HuH-7.5 (cell line): ENCODE results near the gene VAV3.
"Not testable (repeated sequence)": the region's sequence is repeated elsewhere in the genome, so short reads cannot be mapped to it uniquely, and the experiment has no call there.

Experiments
- DNase-seq: peaks from one replicate; pipeline ENCODE4 v3.0.0; 2011; ENCODE audit warnings: low spot score

The VAV3 gene

GRCh38 chr1:107965110-107965991 lies at the start of gene VAV3:
VAV3 (minus strand) TSS chr1:107965180; CDS start chr1:107964869, 311 bp downstream.
- DNase-seq, result peak; percentile 59

DNA sequence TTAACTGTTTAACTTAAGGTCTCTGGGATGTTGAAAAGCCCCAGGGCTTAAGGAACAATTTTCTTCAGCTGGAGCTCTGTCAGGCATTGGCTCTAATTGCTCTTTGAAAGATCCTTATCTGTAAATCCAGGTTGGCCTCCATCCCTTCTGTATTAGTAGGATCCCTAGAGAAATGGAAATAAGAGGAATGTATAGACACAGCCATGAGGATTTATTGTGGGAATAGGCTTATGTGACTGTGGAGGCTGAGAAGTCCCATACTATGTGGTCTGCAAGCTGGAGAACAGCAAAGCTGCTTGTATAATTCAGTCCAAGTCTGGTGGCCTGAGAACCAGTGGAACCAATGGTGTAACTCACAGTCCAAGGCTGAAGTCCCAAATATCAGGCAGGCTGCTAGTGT lies 47.6 kb upstream of the VAV3 start:
- no peak for DNase-seq

- DNase-seq, result no peak
Observed at GRCh38 chr1:108011295-108011694, 46.3 kb upstream of the VAV3 start.

DNA sequence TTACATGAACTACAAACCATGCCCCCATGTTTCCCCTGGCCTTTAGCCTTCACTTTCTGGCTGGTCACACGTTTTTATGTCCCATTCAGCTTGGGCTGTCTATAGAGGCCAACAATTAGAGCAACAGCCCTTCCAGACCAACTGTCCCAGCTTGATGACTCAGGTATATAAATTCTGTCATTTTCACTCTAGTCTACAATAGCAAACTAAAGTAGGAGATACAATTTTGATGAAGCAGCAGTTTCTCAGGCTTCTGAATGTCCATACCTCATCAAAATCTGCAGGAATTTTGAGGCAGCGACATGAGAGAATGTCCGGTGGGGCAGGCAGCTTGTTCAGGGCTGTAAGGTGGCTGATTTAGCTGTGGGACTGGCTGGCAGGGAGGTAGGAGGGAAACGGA lies 45.6 kb upstream of the VAV3 start:
- no peak for DNase-seq

- DNase-seq, result no peak
Observed at GRCh38 chr1:108009603-108010195, 44.7 kb upstream of the VAV3 start.

DNA sequence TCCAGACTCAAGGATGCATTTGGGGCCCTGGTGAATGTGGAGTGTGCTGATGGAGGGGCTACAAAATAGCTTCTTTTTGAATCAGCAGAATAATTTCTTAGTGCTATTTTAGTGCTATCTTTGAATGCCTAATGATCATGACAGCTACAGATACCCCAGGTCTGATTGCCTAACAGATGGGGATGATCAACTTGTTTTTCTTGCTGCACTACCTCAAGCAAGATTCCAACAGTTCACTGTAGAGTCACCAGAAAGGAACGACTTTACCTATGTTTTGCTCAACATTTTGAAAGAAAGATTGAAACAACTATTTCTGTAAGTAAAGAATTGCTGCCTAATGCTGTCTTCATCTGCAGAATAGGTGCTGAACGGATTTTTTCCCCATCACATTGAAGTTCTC lies 42.6 kb upstream of the VAV3 start:
- DNase-seq, result no peak

DNA sequence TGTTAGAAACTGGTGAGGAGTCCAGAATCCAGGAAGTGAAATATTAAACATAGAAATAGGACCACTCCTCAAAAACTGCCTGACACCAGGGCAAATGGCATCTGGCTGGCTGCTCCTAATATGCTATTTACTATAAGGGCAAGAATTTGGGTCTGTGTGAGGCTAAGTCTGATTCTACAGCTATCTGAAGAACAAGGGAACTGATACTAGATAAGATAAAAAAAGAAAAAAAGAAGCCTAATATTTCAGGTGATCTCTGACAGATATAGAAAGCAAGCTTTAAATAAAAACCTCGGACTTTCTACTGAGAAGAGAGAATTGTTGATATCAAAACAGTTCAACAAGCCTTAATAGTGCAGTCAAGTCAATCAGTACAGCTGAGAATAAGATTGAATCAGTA lies 42.1 kb upstream of the VAV3 start:
- no peak for DNase-seq

- DNase-seq, result not testable (repeated sequence)
Observed at GRCh38 chr1:108004919-108005318, 39.9 kb upstream of the VAV3 start.

DNA sequence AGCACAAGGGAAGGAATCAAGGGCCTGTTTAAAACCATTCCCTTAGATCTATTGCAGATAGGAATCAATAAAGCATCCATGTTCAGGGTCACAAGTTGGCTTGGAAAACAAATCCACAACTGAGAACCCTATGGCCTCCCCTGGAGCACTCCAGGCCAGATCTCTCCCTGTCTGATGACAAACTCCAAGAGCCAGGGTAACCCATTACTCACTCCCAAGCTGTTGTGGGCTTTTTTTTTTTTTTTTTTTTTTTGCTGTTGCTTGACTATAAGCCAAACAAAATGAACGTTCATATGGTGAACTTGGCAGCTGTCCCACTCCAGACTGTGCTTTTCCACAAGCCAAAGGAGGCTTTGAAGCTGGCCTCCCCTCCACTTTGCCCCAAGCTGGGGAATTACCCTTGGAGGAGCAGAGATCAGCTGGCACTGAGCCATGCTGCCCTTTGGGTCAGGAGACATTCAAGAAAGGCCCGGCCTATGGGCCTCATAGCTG lies 35.7 kb upstream of the VAV3 start:
- no peak for DNase-seq

DNA sequence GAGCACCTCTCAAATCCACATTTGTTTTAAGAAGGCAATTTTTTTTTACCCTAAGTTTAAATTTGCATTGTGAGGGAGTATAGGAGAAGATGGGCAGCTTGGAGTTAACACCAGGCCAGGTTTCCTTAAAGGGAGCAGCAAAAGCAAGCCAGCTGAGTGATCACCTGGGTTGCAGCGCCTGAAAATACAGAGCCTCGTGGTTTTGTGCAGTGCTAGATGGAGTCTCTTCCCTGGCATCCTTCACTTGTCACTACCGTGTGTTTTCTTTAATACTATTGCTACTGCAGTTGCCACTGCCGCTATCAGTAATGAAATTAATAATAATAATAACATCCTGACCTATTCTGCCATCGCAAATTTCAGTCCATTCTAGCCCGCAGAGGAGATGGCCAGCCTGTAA lies 35.2 kb upstream of the VAV3 start:
- no peak for DNase-seq

DNA sequence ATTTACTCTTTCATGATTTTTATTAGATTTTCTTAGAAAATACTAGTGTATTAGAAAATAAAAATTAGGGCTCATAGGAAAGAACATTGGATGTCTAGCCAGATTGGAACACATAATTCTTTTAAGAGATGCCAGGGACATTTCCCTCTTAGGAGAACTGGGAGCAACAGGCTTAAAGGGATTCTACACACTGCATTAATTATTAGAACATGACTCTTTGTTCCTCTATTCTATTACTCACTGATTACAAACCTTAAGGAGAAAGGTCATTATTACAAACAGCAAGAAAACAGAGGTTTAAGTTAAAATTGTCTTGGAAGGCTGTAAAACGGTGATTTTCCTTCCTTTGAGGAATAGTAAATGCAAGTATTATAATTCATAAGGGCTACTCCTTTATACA lies 32.9 kb upstream of the VAV3 start:
- DNase-seq, result no peak

DNA sequence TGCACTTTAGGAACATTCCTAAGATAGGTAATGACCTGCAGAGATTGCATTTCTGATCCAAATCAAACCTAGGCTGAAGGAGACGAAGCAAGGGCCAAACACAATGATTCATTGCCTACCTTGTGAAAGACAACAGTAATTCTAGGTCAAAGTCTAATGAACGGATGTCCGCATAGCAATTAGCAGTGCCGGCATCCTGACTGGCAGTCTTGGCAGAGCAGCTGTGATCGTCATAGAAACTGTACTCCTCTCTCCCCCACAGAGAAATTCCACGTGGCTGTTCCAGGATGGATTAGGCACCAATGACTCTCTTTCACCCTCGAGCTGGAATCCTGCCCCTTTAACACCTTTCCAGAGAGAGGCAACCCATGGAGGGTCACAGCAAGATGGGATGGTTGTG lies 28.9 kb upstream of the VAV3 start:
- no peak for DNase-seq

GRCh38 chr1:107992347-107992746 lies 27.4 kb upstream of the VAV3 start:
- no peak for DNase-seq

GRCh38 chr1:107991371-107992066 lies 26.5 kb upstream of the VAV3 start:
- no peak for DNase-seq

GRCh38 chr1:107990606-107991005 lies 25.6 kb upstream of the VAV3 start:
- DNase-seq, result no peak

DNA sequence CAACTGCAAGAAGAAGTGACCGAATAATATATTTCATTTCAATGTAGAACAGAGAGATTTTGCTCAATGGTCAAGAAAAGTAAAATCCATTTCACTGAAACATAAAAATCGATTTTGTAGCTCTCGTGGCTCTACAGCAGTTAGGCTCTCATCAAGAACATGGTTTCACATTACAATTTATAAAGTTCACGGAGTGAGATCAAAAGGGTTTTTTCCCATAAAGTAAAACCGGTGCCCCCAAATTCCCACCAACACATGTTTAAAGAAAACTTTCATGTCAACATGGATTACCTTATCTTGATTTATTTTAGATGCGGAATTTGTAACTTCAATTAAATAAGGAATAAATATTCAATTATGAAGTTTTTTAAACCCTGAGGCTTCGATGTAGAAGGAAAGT lies 16.3 kb upstream of the VAV3 start:
- no peak for DNase-seq

DNA sequence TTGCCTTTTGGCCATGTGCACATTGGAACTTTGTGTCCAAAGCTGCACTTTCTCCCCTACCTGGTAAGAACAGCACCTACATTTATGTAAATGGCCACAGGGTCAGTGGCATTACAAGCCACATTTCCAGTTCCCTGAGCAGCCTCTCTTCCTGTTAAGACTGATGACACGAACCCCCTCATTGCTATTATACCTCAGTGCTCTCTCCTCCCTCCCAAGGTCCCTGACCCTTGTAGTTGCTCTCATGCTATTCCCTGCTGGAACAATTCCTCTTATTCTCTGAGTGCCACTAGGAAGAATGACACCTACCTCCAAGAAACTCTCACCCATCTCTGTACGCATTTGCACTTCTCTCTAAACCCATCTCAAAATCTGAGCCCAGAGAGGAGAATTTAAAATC lies 14.9 kb upstream of the VAV3 start:
- DNase-seq, result no peak

DNA sequence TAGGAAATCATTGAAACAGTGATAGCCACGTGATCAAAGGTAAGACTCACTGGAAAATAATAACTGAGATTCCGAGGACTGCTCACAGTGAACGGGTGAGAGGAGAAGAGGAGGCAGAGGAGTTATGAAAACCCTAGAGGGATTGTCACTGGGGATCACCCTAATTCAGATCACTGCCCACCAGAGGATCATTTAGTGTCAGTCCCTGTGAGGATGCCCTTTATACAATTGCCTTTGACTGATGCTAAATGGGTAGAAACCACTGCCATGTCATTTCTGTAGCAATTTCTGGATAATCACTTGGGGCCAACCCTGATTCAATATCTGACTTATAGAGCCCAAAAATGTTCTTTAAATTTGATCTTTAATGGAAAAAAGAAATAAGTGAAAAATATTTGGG lies 14.1 kb upstream of the VAV3 start:
- DNase-seq, result no peak

DNA sequence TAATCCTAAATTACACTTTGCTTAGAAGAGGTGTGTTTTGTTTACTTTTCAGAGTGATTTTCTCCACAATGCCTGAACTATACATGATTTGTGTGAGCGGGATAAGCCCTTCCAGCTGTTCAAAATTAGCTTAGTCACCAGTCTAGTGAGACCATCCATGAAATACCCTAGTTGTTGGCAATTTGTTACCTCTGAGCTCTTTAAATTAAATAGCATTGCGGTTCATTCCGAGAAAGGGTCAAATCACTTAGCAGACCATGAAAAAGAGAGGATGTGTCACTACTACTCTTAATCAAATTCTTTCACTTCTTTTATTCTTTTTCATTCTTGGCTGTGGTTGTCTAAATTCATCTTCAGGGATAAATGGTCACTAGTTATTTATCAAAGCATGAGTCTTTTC lies 11.9 kb upstream of the VAV3 start:
- DNase-seq, result no peak

GRCh38 chr1:107976431-107976830 lies 11.5 kb upstream of the VAV3 start:
- no peak for DNase-seq

DNA sequence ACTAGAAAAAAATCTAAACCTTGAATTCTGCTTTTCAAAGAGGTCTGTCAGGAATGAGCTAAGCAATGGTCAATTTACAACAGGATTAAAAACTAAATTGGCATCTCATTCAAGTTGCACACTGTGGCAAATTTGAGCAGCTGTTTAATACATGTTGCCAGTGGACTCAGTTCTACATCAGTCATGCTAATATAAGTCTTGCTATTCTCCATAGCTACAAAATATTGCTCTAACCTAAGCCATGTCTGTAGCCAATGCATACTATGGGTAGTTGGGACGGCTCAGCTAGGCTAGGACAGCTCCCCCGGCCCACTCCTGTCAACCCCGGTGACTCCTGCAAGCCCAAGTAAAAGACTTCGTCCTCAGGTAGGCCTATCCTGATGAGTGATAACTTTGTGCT lies 10.9 kb upstream of the VAV3 start:
- DNase-seq, result no peak

GRCh38 chr1:107974090-107974489 lies 9.1 kb upstream of the VAV3 start:
- no peak for DNase-seq
